ENCODE results near the gene MUC12.
"Not testable (repeated sequence)": the region's sequence is repeated elsewhere in the genome, so short reads cannot be mapped to it uniquely, and the experiment has no call there.

The MUC12 gene

GRCh38 chr7:100969066-100969615 is at the start of gene MUC12:
Gene MUC12 (plus strand): TSS chr7:100969565. CDS start chr7:100969623, 58 bp downstream.
- DNase-seq, result no peak
- intact Hi-C loops (cut with DNase I), result no loop called here

- DNase-seq; intact Hi-C loops (cut with DNase I): not testable (repeated sequence)
Measured at GRCh38 chr7:100919779-100920437, 49.5 kb upstream of the MUC12 start.

- intact Hi-C loops (cut with DNase I), result no loop called here
- DNase-seq, result no peak
Measured at GRCh38 chr7:100921039-100921438, 48.3 kb upstream of the MUC12 start.

GRCh38 chr7:100923616-100924015 is 45.7 kb upstream of the MUC12 start:
- DNase-seq; intact Hi-C loops (cut with DNase I): not testable (repeated sequence)

GRCh38 chr7:100929808-100930174 is 39.6 kb upstream of the MUC12 start:
- no peak for DNase-seq
- intact Hi-C loops (cut with DNase I), result no loop called here

- intact Hi-C loops (cut with DNase I), result no loop called here
- DNase-seq, result no peak
Measured at GRCh38 chr7:100933734-100934133, 35.6 kb upstream of the MUC12 start.

GRCh38 chr7:100935381-100935780 is 34.0 kb upstream of the MUC12 start:
- DNase-seq; intact Hi-C loops (cut with DNase I): not testable (repeated sequence)

- DNase-seq; intact Hi-C loops (cut with DNase I): not testable (repeated sequence)
Measured at GRCh38 chr7:100936167-100936566, 33.2 kb upstream of the MUC12 start.

GRCh38 chr7:100942045-100942774 is 27.2 kb upstream of the MUC12 start:
- DNase-seq, result no peak
- intact Hi-C loops (cut with DNase I), result no loop called here

- no peak for DNase-seq
- intact Hi-C loops (cut with DNase I), result no loop called here
Measured at GRCh38 chr7:100943693-100944092, 25.7 kb upstream of the MUC12 start.

GRCh38 chr7:100944138-100944537 is 25.2 kb upstream of the MUC12 start:
- intact Hi-C loops (cut with DNase I), result no loop called here
- no peak for DNase-seq

GRCh38 chr7:100946111-100946510 is 23.3 kb upstream of the MUC12 start:
- intact Hi-C loops (cut with DNase I), result no loop called here

GRCh38 chr7:100946766-100947365 is 22.5 kb upstream of the MUC12 start:
- intact Hi-C loops (cut with DNase I), result no loop called here
- no peak for DNase-seq

More at GRCh38 chr7:100946111-100946510, 23.3 kb upstream of the MUC12 start:
- no peak for DNase-seq

- intact Hi-C loops (cut with DNase I), result no loop called here
- no peak for DNase-seq
Measured at GRCh38 chr7:100947792-100948191, 21.6 kb upstream of the MUC12 start.

- intact Hi-C loops (cut with DNase I), result no loop called here
- no peak for DNase-seq
Measured at GRCh38 chr7:100949227-100949932, 20.0 kb upstream of the MUC12 start, which contains the start of gene MUC3A. Gene MUC3A (plus strand): TSS chr7:100949534. CDS start chr7:100949625, 91 bp downstream.

- intact Hi-C loops (cut with DNase I), result no loop called here
Measured at GRCh38 chr7:100949933-100950443, 19.4 kb upstream of the MUC12 start.

GRCh38 chr7:100951172-100951571 is 18.2 kb upstream of the MUC12 start:
- DNase-seq, result no peak
- intact Hi-C loops (cut with DNase I), result no loop called here

More at GRCh38 chr7:100949933-100950443, 19.4 kb upstream of the MUC12 start:
- no peak for DNase-seq

- no peak for DNase-seq
- intact Hi-C loops (cut with DNase I), result no loop called here
Measured at GRCh38 chr7:100951888-100952560, 17.3 kb upstream of the MUC12 start.

- no peak for DNase-seq
- intact Hi-C loops (cut with DNase I), result no loop called here
Measured at GRCh38 chr7:100952641-100953040, 16.7 kb upstream of the MUC12 start.
